EL (cell line): ENCODE results near the gene KLHDC8A.
"Not testable (repeated sequence)": the region's sequence is repeated elsewhere in the genome, so short reads cannot be mapped to it uniquely, and the experiment has no call there.

ENCODE experiments used
- DNase-seq: peaks from one replicate; pipeline ENCODE4 v3.0.0-alpha.2; 2016

KLHDC8A gene

GRCh38 chr1:205317311-205317917, 39.3 kb downstream of the KLHDC8A start:
- DNase-seq, result peak; percentile 27

- DNase-seq, result no peak
Observed at GRCh38 chr1:205316161-205316566, 40.6 kb downstream of the KLHDC8A start.

- DNase-seq, result no peak
Observed at GRCh38 chr1:205315008-205315618, 41.6 kb downstream of the KLHDC8A start.

- peak; percentile 71 for DNase-seq
Observed at GRCh38 chr1:205313563-205314308, 43.0 kb downstream of the KLHDC8A start.

- no peak for DNase-seq
Observed at GRCh38 chr1:205312866-205313562, 43.7 kb downstream of the KLHDC8A start.

GRCh38 chr1:205310976-205311704, 45.6 kb downstream of the KLHDC8A start:
- DNase-seq, result no peak

GRCh38 chr1:205309741-205310140, 47.0 kb downstream of the KLHDC8A start:
- no peak for DNase-seq

GRCh38 chr1:205306929-205307566, 49.7 kb downstream of the KLHDC8A start:
- DNase-seq, result no peak

GRCh38 chr1:205304695-205305070, 52.0 kb downstream of the KLHDC8A start:
- DNase-seq, result peak; percentile 17

- DNase-seq, result no peak
Observed at GRCh38 chr1:205304046-205304694, 52.6 kb downstream of the KLHDC8A start.

- no peak for DNase-seq
Observed at GRCh38 chr1:205303247-205303888, 53.4 kb downstream of the KLHDC8A start.

GRCh38 chr1:205301842-205302588, 54.7 kb downstream of the KLHDC8A start:
- DNase-seq, result peak; percentile 66

- peak; percentile 99 for DNase-seq
Observed at GRCh38 chr1:205301205-205301821, 55.4 kb downstream of the KLHDC8A start.

- no peak for DNase-seq
Observed at GRCh38 chr1:205300149-205300548, 56.6 kb downstream of the KLHDC8A start.

- DNase-seq, result peak; percentile 99
Observed at GRCh38 chr1:205298191-205298994, 58.3 kb downstream of the KLHDC8A start.

GRCh38 chr1:205297546-205298177, 59.1 kb downstream of the KLHDC8A start:
- not testable (repeated sequence) for DNase-seq

GRCh38 chr1:205296154-205296553, 60.6 kb downstream of the KLHDC8A start:
- no peak for DNase-seq

GRCh38 chr1:205294934-205295333, 61.8 kb downstream of the KLHDC8A start:
- DNase-seq, result peak; percentile 35
